Retinal pigment epithelial cell (primary cell): ENCODE data around the gene ACBD4.

Experiments
- DNase-seq: peaks from one replicate; pipeline ENCODE4 v3.0.0-alpha.2; 2010; ENCODE audit warnings: low read depth
- H3K4me3 ChIP-seq: 2 replicates; pipeline ENCODE4 v1.5.1; 2011; ENCODE audit warnings: mild to moderate bottlenecking, low read length, control low read depth, moderate library complexity
- CTCF ChIP-seq: conservative IDR thresholded peaks from 2 replicates; pipeline ENCODE4 v1.5.1; 2011; ENCODE audit warnings: low read depth, low read length, control low read depth, inconsistent platforms

ACBD4 gene

GRCh38 chr17:45186801-45187354 is 51.4 kb downstream of the ACBD4 start:
- DNase-seq, result no peak
- no peak for TF ChIP-seq CTCF
- H3K4me3 ChIP-seq, result no peak overlapping the region

GRCh38 chr17:45189009-45189408 is 53.5 kb downstream of the ACBD4 start:
- no peak for DNase-seq
- H3K4me3 ChIP-seq, result no peak overlapping the region
- TF ChIP-seq CTCF, result no peak

- no peak overlapping the region for H3K4me3 ChIP-seq
- no peak for TF ChIP-seq CTCF
- no peak for DNase-seq
Measured at GRCh38 chr17:45190503-45191255, 55.2 kb downstream of the ACBD4 start.
